ENCODE data around the gene PNKP. TPM values are rescaled to one million over a fixed set of nuclear protein-coding genes. Genes with fewer than 3 reads are reported as not detected.

The PNKP gene
- total and polyA plus RNA-seq, 7 donors, result 16.7 to 31.9 (median 21.7) TPM

GRCh38 chr19:49864890-49865289 lies 2.5 kb downstream of the PNKP start:
- Histone ChIP-seq H3K27me3 (ENCODE audit: insufficient read depth in 3 of 3, low read length in 2 of 3) (no peaks in the 10 kb centered on the region), H3K4me3 (no peak overlapping the region), H3K27ac (peak overlapping the region; percentile 94), H3K4me1 (peaks cover 28% of the 10 kb centered on the region), H3K36me3 (ENCODE audit: insufficient read depth in 1 of 2, low read depth in 1 of 2) (peaks cover 3 to 48% of the 10 kb centered on the region in 2 donors), H3K9me3 (no peaks in the 10 kb centered on the region)
- no peak for DNase-seq
- WGBS, 3 donors, result 88 to 90% (median 89%) methylated on average over 13 of the region's 13 CpGs
- TF ChIP-seq, protein P1, sequence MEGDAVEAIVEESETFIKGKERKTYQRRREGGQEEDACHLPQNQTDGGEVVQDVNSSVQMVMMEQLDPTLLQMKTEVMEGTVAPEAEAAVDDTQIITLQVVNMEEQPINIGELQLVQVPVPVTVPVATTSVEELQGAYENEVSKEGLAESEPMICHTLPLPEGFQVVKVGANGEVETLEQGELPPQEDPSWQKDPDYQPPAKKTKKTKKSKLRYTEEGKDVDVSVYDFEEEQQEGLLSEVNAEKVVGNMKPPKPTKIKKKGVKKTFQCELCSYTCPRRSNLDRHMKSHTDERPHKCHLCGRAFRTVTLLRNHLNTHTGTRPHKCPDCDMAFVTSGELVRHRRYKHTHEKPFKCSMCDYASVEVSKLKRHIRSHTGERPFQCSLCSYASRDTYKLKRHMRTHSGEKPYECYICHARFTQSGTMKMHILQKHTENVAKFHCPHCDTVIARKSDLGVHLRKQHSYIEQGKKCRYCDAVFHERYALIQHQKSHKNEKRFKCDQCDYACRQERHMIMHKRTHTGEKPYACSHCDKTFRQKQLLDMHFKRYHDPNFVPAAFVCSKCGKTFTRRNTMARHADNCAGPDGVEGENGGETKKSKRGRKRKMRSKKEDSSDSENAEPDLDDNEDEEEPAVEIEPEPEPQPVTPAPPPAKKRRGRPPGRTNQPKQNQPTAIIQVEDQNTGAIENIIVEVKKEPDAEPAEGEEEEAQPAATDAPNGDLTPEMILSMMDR (IDR thresholded peaks at IDR 0.05), result no peak
- intact Hi-C loops (cut with DNase I), result no loop called here
- no peak for ATAC-seq

DNA sequence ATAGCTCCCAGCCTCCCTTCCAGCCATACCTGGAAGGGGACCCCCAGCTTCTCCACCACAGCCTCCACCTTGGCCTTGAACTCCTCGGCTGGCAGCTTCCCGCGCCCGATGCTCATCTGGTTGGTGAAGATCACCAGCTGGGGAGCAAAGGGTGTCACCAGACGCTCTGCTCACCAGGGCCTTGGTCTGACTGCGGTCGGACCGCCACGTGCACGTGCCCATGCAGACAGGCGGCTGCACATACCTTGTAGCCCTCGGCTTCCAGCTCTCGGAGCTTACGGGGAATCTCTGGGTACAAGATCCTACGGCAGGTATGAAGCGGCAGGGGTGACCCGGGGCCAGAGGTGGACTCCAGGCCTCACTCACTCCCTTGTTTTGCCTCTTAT lies 3.4 kb downstream of the PNKP start:
- Histone ChIP-seq H3K36me3 (ENCODE audit: insufficient read depth in 1 of 2, low read depth in 1 of 2) (peaks cover 4 to 56% of the 10 kb centered on the region in 2 donors), H3K4me1 (peaks cover 26% of the 10 kb centered on the region), H3K4me3 (no peak overlapping the region), H3K27ac (no peak overlapping the region), H3K27me3 (ENCODE audit: insufficient read depth in 3 of 3, low read length in 2 of 3) (no peaks in the 10 kb centered on the region), H3K9me3 (no peaks in the 10 kb centered on the region)
- intact Hi-C loops (cut with DNase I), result no loop called here
- 88 to 91% (median 91%) methylated on average over 17 of the region's 17 CpGs for WGBS, 3 donors
- ATAC-seq (no peak), DNase-seq (peak in 1 of 2 donors; percentile 56)
- TF ChIP-seq, protein P1 (IDR thresholded peaks at IDR 0.05), result no peak

GRCh38 chr19:49863254-49863934 lies 4.0 kb downstream of the PNKP start:
- H3K27ac ChIP-seq, result no peak overlapping the region
- H3K27me3 ChIP-seq (ENCODE audit: insufficient read depth in 3 of 3, low read length in 2 of 3), result no peaks in the 10 kb centered on the region
- peaks cover 21% of the 10 kb centered on the region for H3K4me1 ChIP-seq
- H3K36me3 ChIP-seq (ENCODE audit: insufficient read depth in 1 of 2, low read depth in 1 of 2), result peaks cover 4 to 61% of the 10 kb centered on the region in 2 donors
- WGBS, 3 donors, result 90 to 93% (median 91%) methylated on average over 22 to 24 of the region's 24 CpGs
- ATAC-seq (no peak), DNase-seq (no peak)
- TF ChIP-seq, protein P1 (IDR thresholded peaks at IDR 0.05), result no peak
- no peak overlapping the region for H3K4me3 ChIP-seq
- intact Hi-C loops (cut with DNase I), result no loop called here
- no peaks in the 10 kb centered on the region for H3K9me3 ChIP-seq

DNA sequence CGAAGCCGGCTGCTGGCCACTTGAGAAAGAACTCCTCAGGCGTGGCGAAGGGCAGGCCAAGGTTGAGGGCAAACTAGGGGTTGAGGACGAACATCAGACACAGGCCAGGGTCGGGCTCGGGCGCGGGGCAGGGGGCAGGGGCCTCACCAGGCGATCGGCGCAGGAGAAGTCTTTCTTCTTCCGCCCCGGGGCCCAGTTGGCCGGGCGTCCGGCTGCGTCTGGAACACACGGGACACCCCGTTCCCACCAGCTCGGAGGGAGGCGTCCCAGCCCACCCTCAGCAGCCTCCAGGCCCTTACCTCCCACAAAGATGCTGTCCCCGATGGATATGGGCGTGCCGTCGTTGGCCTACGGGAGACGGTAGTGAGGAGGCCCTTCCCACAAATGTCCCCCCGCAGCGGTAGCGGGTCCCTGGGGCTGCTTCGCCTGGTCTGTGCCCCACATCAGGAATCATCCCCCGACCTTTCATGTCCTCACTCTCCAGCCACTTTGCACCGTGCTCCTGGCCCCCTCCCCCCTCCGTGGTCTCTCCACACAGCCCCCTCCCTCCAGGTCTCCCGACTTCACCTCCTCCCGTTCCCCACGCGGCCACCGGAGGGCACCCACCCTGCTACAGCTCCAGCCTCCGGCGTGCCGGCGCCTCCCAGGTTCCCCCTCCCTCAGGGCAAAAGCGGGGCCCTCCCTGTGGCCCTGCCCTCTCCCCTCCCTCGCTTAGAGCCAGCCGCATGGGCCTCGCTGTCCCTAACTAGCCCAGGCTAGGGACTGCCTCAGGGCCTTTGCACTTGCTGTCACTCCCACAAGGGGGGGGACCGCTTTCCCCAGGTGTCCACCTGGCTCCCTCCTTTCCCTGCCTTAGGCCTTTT lies 4.8 kb downstream of the PNKP start:
- Histone ChIP-seq H3K27me3 (ENCODE audit: insufficient read depth in 3 of 3, low read length in 2 of 3) (no peaks in the 10 kb centered on the region), H3K27ac (no peak overlapping the region), H3K36me3 (ENCODE audit: insufficient read depth in 1 of 2, low read depth in 1 of 2) (peaks cover 4 to 69% of the 10 kb centered on the region in 2 donors), H3K4me3 (no peak overlapping the region), H3K4me1 (peaks cover 19% of the 10 kb centered on the region), H3K9me3 (no peaks in the 10 kb centered on the region)
- WGBS, 3 donors, result 76 to 78% (median 77%) methylated on average over 48 to 49 of the region's 49 CpGs
- intact Hi-C loops (cut with DNase I), result no loop called here
- ATAC-seq, result no peak
- peak in 1 of 2 donors; percentile 61 for DNase-seq
- TF ChIP-seq, protein P1 (IDR thresholded peaks at IDR 0.05), result no peak

Measured in psoas muscle (tissue), 8 donors.